ENCODE measurements around the gene INPP5E. TPM values are rescaled to one million over a fixed set of nuclear protein-coding genes. Genes with fewer than 3 reads are reported as not detected.

Gene INPP5E
- total and polyA plus RNA-seq, 10 of the 15 experiments (the other 5 are each of a cell fraction or from before 2014, with no cell fraction given) = 0.24 to 16.0 (median 5.3) TPM

GRCh38 chr9:136424750-136425362 is 14.8 kb downstream of the INPP5E start:
- 96% methylated on average over 26 of the region's 27 CpGs for WGBS (ENCODE audit: insufficient coverage, insufficient replicate concordance, low lambda C conversion rate, missing lambda C conversion rate)
- no peak for FAIRE-seq
- BruUV-seq (replicated peaks) = no TSS peak

GRCh38 chr9:136423432-136424146 is 16.1 kb downstream of the INPP5E start:
- ChIA-PET CTCF (interaction anchor here (0.7 kb wide), 1 partner anchor 226 kb away, joined by 4 read pairs; no protein-coding TSS in a partner anchor), RAD21 (ENCODE audit: unreplicated experiment) (no interaction called here), POLR2A (no interaction called here), SMC1A (ENCODE audit: uncharacterized antibody, unreplicated experiment) (no interaction called here)
- Histone ChIP-seq H4K20me1 (ENCODE audit: control insufficient read depth, insufficient read depth) (no peaks in the 10 kb centered on the region), H3K27me3 (replicated peaks in 1 of 2; ENCODE audit: control insufficient read depth in 2 of 2, insufficient read depth in 2 of 2, low read length in 1 of 2) (no peaks in the 10 kb centered on the region), H3K4me2 (ENCODE audit: control insufficient read depth, insufficient read depth) (no peak overlapping the region), H3K4me1 (ENCODE audit: control insufficient read depth, insufficient read depth, low read length) (no peaks in the 10 kb centered on the region), H3K4me3 (no peak overlapping the region), H3K36me3 (ENCODE audit: control insufficient read depth in 2 of 2, insufficient read depth in 2 of 2, low read length in 1 of 2) (peaks cover 19 to 22% of the 10 kb centered on the region in 2 experiments; a peak in 3 of 4 replicates), H3K9me3 (replicated peaks; ENCODE audit: control insufficient read depth, insufficient read depth, low read length) (no peaks in the 10 kb centered on the region), H3K79me2 (ENCODE audit: control insufficient read depth, insufficient read depth, low read length) (no peaks in the 10 kb centered on the region), H3K9ac (ENCODE audit: control insufficient read depth, insufficient read depth, low read length) (no peak overlapping the region), H3K27ac (ENCODE audit: control insufficient read depth, insufficient read depth) (no peak overlapping the region), H2AFZ (ENCODE audit: control insufficient read depth, low read depth, low read length) (no peak overlapping the region)
- DNase-seq (ENCODE audit: low read depth, low spot score) (no peak), FAIRE-seq (no peak), ATAC-seq (no peak)
- in situ Hi-C loops (cut with MboI) = no loop called here
- TSS peak; percentile 58 for BruUV-seq (replicated peaks)
- 98% methylated on average over 43 of the region's 43 CpGs for WGBS (ENCODE audit: insufficient coverage, insufficient replicate concordance, low lambda C conversion rate, missing lambda C conversion rate)
- intact Hi-C loops (cut with micrococcal nuclease; ENCODE audit: unreplicated experiment) = no loop called here
- TF ChIP-seq RB1 (IDR thresholded peaks at IDR 0.05; ENCODE audit: borderline replicate concordance) (no peak), RCOR1 (conservative IDR thresholded peaks at IDR 0.05; ENCODE audit: low read depth, low read length) (no peak), TBL1XR1 (IDR thresholded peaks at IDR 0.05; ENCODE audit: low read depth, low read length) (no peak), SMC3 (IDR thresholded peaks at IDR 0.05; ENCODE audit: borderline replicate concordance, low read length) (no peak), ZNF592 (IDR thresholded peaks at IDR 0.05) (no peak), ZNF384 (IDR thresholded peaks at IDR 0.05; ENCODE audit: borderline replicate concordance, low read depth, low read length) (no peak), YBX1 (IDR thresholded peaks at IDR 0.05) (no peak), SUPT20H (IDR thresholded peaks at IDR 0.05; ENCODE audit: borderline replicate concordance, control insufficient read depth, low read depth, low read length) (no peak), ESRRA (IDR thresholded peaks at IDR 0.05; ENCODE audit: low read length) (no peak), PAX5 (IDR thresholded peaks at IDR 0.05; ENCODE audit: borderline replicate concordance, low read depth, low read length) (no peak)

More at GRCh38 chr9:136424750-136425362, 14.8 kb downstream of the INPP5E start:
- ChIA-PET POLR2A (no interaction called here), SMC1A (ENCODE audit: uncharacterized antibody, unreplicated experiment) (no interaction called here), CTCF (interaction anchor here (1.1 kb wide), 1 partner anchor 25 kb away, joined by 4 read pairs; the partner anchor contains the start of gene SNAPC4), RAD21 (ENCODE audit: unreplicated experiment) (no interaction called here)
- in situ Hi-C loops (cut with MboI) (no loop called here), intact Hi-C loops (cut with micrococcal nuclease; ENCODE audit: unreplicated experiment) (no loop called here)
- no peak overlapping the region for H3K27ac ChIP-seq (ENCODE audit: control insufficient read depth, insufficient read depth)
- no peak for TF ChIP-seq NFYA (IDR thresholded peaks at IDR 0.05; ENCODE audit: borderline replicate concordance, low read depth, low read length)
- 0 out of 2 replicates have a peak, but pooled peaks have one; percentile 7 for TF ChIP-seq POLR2AphosphoS5 (IDR thresholded peaks at IDR 0.05; ENCODE audit: low read length)
- TF ChIP-seq POLR2A (IDR thresholded peaks at IDR 0.05; ENCODE audit: low read depth, low read length) = peak; percentile 30; the same call in 1 of the 2 replicates
- TF ChIP-seq CBX3 (IDR thresholded peaks at IDR 0.05; ENCODE audit: borderline replicate concordance, low read depth) = no peak
- no peak overlapping the region for H3K9ac ChIP-seq (ENCODE audit: control insufficient read depth, insufficient read depth, low read length)
- no peaks in the 10 kb centered on the region for H3K27me3 ChIP-seq (replicated peaks in 1 of 2; ENCODE audit: control insufficient read depth in 2 of 2, insufficient read depth in 2 of 2, low read length in 1 of 2)
- no peaks in the 10 kb centered on the region for H3K4me1 ChIP-seq (ENCODE audit: control insufficient read depth, insufficient read depth, low read length)
- H2AFZ ChIP-seq (ENCODE audit: control insufficient read depth, low read depth, low read length) = no peak overlapping the region
- H3K9me3 ChIP-seq (replicated peaks; ENCODE audit: control insufficient read depth, insufficient read depth, low read length) = no peaks in the 10 kb centered on the region
- DNase-seq (ENCODE audit: low read depth, low spot score) = no peak
- no peaks in the 10 kb centered on the region for H3K79me2 ChIP-seq (ENCODE audit: control insufficient read depth, insufficient read depth, low read length)
- H3K4me3 ChIP-seq = no peak overlapping the region
- no peak for ATAC-seq
- peaks cover 17 to 19% of the 10 kb centered on the region in 2 experiments; a peak in 3 of 4 replicates for H3K36me3 ChIP-seq (ENCODE audit: control insufficient read depth in 2 of 2, insufficient read depth in 2 of 2, low read length in 1 of 2)
- H4K20me1 ChIP-seq (ENCODE audit: control insufficient read depth, insufficient read depth) = no peaks in the 10 kb centered on the region
- no peak overlapping the region for H3K4me2 ChIP-seq (ENCODE audit: control insufficient read depth, insufficient read depth)

Data from GM12878 (cell line).